ENCODE results near the gene GPC6.
"Not testable (repeated sequence)": the region's sequence is repeated elsewhere in the genome, so short reads cannot be mapped to it uniquely, and the experiment has no call there.

GPC6 gene

GRCh38 chr13:93450761-93451160 is 224.2 kb downstream of the GPC6 start:
- no peak for DNase-seq

GRCh38 chr13:93454676-93455235 is 228.1 kb downstream of the GPC6 start:
- not testable (repeated sequence) for DNase-seq

- DNase-seq = no peak
These were observed 229.3 kb downstream of the GPC6 start for GRCh38 chr13:93455861-93456260.

- DNase-seq = no peak
These were observed 233.4 kb downstream of the GPC6 start for GRCh38 chr13:93460005-93460404.

- no peak for DNase-seq
These were observed 235.5 kb downstream of the GPC6 start for GRCh38 chr13:93462151-93462550.

- no peak for DNase-seq
These were observed 240.0 kb downstream of the GPC6 start for GRCh38 chr13:93466502-93467036.

GRCh38 chr13:93467175-93467574 is 240.6 kb downstream of the GPC6 start:
- DNase-seq = no peak

- DNase-seq = no peak
These were observed 241.8 kb downstream of the GPC6 start for GRCh38 chr13:93468433-93468832.

GRCh38 chr13:93472296-93472695 is 245.7 kb downstream of the GPC6 start:
- no peak for DNase-seq

- no peak for DNase-seq
These were observed 246.2 kb downstream of the GPC6 start for GRCh38 chr13:93472814-93473296.

GRCh38 chr13:93473441-93474270 is 247.0 kb downstream of the GPC6 start:
- DNase-seq = no peak

GRCh38 chr13:93476175-93476574 is 249.6 kb downstream of the GPC6 start:
- no peak for DNase-seq

GRCh38 chr13:93477238-93477637 is 250.6 kb downstream of the GPC6 start:
- no peak for DNase-seq

GRCh38 chr13:93480553-93481106 is 254.0 kb downstream of the GPC6 start:
- DNase-seq = no peak

GRCh38 chr13:93496117-93496516 is 269.5 kb downstream of the GPC6 start:
- not testable (repeated sequence) for DNase-seq

GRCh38 chr13:93496985-93497673 is 270.5 kb downstream of the GPC6 start:
- no peak for DNase-seq

GRCh38 chr13:93499991-93500390 is 273.4 kb downstream of the GPC6 start:
- DNase-seq = no peak

GRCh38 chr13:93502071-93502470 is 275.5 kb downstream of the GPC6 start:
- DNase-seq = no peak

- DNase-seq = no peak
These were observed 276.5 kb downstream of the GPC6 start for GRCh38 chr13:93502987-93503615.

- no peak for DNase-seq
These were observed 278.7 kb downstream of the GPC6 start for GRCh38 chr13:93505104-93505952.

- no peak for DNase-seq
These were observed 284.4 kb downstream of the GPC6 start for GRCh38 chr13:93511011-93511410.

- no peak for DNase-seq
These were observed 288.7 kb downstream of the GPC6 start for GRCh38 chr13:93515267-93515666.
